ENCODE results near the gene TLE6.
"Not testable (repeated sequence)": the region's sequence is repeated elsewhere in the genome, so short reads cannot be mapped to it uniquely, and the experiment has no call there.

The TLE6 gene

DNA sequence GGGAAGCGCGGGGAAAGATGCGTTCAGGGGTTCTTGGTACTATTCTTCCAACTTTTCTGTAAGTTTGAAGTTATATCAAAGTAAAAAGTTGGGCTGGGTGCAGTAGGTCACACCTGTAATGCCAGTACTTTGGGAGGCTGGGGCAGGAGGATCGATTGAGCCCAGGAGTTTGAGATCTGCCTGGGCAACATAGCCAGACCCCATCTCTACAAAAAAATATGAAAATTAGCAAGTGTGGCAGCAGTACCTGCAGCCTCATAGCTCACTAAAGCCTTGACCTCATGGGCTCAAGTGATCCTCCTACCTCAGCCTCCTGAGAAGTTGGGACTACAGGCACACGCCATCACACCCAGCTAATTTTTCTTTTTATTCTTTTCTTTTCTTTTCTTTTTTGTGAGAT is 20.2 kb upstream of the TLE6 start:
- TF ChIP-seq, protein P1, sequence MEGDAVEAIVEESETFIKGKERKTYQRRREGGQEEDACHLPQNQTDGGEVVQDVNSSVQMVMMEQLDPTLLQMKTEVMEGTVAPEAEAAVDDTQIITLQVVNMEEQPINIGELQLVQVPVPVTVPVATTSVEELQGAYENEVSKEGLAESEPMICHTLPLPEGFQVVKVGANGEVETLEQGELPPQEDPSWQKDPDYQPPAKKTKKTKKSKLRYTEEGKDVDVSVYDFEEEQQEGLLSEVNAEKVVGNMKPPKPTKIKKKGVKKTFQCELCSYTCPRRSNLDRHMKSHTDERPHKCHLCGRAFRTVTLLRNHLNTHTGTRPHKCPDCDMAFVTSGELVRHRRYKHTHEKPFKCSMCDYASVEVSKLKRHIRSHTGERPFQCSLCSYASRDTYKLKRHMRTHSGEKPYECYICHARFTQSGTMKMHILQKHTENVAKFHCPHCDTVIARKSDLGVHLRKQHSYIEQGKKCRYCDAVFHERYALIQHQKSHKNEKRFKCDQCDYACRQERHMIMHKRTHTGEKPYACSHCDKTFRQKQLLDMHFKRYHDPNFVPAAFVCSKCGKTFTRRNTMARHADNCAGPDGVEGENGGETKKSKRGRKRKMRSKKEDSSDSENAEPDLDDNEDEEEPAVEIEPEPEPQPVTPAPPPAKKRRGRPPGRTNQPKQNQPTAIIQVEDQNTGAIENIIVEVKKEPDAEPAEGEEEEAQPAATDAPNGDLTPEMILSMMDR (IDR thresholded peaks at IDR 0.05), result no peak
- Histone ChIP-seq H3K27ac (no peak overlapping the region), H3K9me3 (no peaks in the 10 kb centered on the region), H3K4me3 (ENCODE audit: low read depth in 1 of 2, low read length in 1 of 2) (no peak overlapping the region), H3K4me1 (ENCODE audit: control insufficient read depth in 1 of 2, insufficient read depth in 1 of 2, low read depth in 1 of 2, low read length in 1 of 2) (no peaks in the 10 kb centered on the region), H3K27me3 (no peaks in the 10 kb centered on the region), H3K36me3 (no peaks in the 10 kb centered on the region)

DNA sequence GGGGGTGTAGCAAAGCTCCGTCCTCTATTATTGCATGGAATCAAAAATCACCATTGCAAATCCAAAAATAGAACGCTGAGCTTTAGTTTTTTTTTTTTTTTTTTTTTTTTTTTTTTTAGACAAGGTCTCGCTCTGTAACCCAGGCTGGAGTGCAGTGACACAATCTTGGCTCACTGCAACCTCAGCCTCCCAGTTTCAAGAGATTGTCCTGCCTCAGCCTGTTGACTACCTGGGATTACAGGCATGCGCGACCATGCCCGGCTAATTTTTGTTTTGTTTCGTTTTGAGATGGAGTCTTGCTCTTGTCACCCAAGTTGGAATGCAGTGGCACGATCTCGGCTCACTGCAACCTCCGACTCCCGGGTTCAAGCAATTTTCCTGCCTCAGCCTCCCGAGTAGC is 17.2 kb upstream of the TLE6 start:
- no peak overlapping the region for H3K4me3 ChIP-seq (ENCODE audit: low read depth in 1 of 2, low read length in 1 of 2)
- no peaks in the 10 kb centered on the region for H3K9me3 ChIP-seq
- TF ChIP-seq, protein P1 (IDR thresholded peaks at IDR 0.05), result no peak
- H3K36me3 ChIP-seq, result no peaks in the 10 kb centered on the region
- no peak overlapping the region for H3K27ac ChIP-seq
- no peaks in the 10 kb centered on the region for H3K27me3 ChIP-seq
- no peaks in the 10 kb centered on the region for H3K4me1 ChIP-seq (ENCODE audit: control insufficient read depth in 1 of 2, insufficient read depth in 1 of 2, low read depth in 1 of 2, low read length in 1 of 2)

DNA sequence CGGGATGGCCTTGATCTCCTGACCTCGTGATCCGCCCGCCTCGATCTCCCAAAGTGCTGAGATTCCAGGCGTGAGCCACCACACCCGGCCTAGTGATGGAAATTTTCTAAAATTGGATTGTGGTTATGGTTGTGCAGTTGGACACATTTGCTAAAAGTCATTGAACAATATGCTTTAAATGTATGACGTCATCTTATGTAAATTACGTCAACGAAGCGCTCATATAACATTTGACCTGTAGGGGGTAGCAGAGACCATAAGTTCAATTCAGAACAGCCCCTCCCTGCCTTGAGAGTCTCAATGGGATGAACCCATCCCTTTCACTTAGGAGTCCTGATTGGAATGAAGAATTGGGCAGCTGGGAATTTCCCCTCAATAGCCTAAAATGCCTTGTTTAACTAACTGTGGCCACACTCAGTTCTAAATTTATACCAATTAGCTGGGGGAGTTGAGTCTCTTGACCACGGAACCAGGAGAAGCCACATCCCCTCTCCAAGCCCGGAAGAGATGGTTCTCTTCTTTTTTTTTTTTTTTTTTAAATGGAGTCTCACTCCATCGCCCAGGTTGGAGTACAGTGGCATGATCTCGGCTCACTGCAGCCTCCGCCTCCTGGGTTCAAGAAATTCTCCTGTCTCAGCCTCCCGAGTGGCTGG is 15.2 kb upstream of the TLE6 start:
- H3K9me3 ChIP-seq, result no peaks in the 10 kb centered on the region
- no peaks in the 10 kb centered on the region for H3K4me1 ChIP-seq (ENCODE audit: control insufficient read depth in 1 of 2, insufficient read depth in 1 of 2, low read depth in 1 of 2, low read length in 1 of 2)
- H3K36me3 ChIP-seq, result no peaks in the 10 kb centered on the region
- H3K4me3 ChIP-seq (ENCODE audit: low read depth in 1 of 2, low read length in 1 of 2), result no peak overlapping the region
- H3K27ac ChIP-seq, result no peak overlapping the region
- TF ChIP-seq, protein P1 (IDR thresholded peaks at IDR 0.05), result peak; percentile 41
- no peaks in the 10 kb centered on the region for H3K27me3 ChIP-seq

DNA sequence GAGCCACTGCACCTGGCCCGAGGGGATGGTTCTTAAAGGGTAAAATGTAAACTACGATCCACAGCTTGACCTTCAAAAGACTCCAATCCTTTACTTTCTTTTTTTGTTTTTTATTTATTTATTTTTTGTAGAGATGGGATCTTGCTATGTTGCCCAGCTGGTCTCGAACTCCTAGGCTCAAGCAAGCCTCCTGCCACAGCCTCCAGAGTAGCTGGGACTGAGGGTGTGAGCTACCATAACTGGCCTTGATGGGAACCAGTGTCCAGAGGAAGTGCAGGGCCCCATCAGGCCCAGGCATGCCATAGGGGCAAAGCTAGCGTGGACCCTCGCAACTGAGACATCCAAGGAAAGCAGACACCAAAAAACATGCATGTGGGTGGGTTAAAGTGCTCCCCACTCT is 14.2 kb upstream of the TLE6 start:
- Histone ChIP-seq H3K9me3 (no peaks in the 10 kb centered on the region), H3K27ac (no peak overlapping the region), H3K36me3 (no peaks in the 10 kb centered on the region), H3K4me1 (ENCODE audit: control insufficient read depth in 1 of 2, insufficient read depth in 1 of 2, low read depth in 1 of 2, low read length in 1 of 2) (no peaks in the 10 kb centered on the region), H3K27me3 (peaks cover 2% of the 10 kb centered on the region), H3K4me3 (ENCODE audit: low read depth in 1 of 2, low read length in 1 of 2) (no peak overlapping the region)
- TF ChIP-seq, protein P1 (IDR thresholded peaks at IDR 0.05), result no peak

DNA sequence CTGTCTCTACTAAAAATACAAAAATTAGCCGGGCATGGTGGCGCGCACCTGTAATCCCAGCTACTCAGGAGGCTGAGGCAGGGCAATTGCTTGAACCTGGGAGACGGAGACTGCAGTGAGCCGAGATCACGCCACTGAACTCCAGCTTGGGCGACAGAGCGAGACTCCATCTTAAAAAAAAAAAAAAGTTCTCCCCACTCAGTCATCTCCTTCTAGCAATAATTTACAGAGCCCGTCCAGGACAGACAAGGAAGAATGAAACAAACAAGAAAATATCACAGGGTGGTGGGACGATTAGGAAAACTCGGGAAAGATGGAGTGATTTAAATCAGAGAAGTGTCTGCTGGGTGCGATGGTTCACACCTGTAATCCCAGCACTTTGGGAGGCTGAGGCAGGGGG is 13.7 kb upstream of the TLE6 start:
- H3K36me3 ChIP-seq; H3K4me3 ChIP-seq (ENCODE audit: low read depth in 1 of 2, low read length in 1 of 2); H3K27ac ChIP-seq; H3K4me1 ChIP-seq (ENCODE audit: control insufficient read depth in 1 of 2, insufficient read depth in 1 of 2, low read depth in 1 of 2, low read length in 1 of 2); H3K27me3 ChIP-seq; H3K9me3 ChIP-seq: not testable (repeated sequence)

DNA sequence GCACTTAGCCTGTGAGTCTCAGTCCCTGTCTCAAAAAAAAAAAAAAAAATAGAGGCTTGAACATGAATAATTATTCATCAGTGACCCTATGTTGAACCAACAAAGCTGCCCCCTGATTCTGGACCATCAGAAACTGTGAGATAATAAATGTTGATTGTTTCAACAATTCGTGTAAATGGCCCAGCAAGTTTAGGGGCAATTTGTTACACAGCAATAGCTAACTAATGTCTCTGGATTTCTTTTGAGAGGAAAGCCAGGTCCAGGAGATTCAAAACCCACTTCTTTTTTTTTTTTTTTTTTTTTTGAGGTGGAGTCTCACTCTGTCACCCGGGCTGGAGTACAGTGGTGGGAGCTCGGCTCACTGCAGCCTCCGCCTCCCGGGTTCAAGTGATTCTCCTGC is 12.5 kb upstream of the TLE6 start:
- Histone ChIP-seq H3K9me3 (no peaks in the 10 kb centered on the region), H3K36me3 (no peaks in the 10 kb centered on the region), H3K4me3 (ENCODE audit: low read depth in 1 of 2, low read length in 1 of 2) (no peak overlapping the region), H3K4me1 (ENCODE audit: control insufficient read depth in 1 of 2, insufficient read depth in 1 of 2, low read depth in 1 of 2, low read length in 1 of 2) (no peaks in the 10 kb centered on the region), H3K27me3 (peaks cover 13% of the 10 kb centered on the region), H3K27ac (no peak overlapping the region)
- TF ChIP-seq, protein P1 (IDR thresholded peaks at IDR 0.05), result no peak

All from neutrophil (primary cell).